GM21360 (cell line): Measurements from ENCODE around the gene KCNJ11.

Experiments used
- ATAC-seq: cut with Tn5 transposase; IDR thresholded peaks from one replicate; pipeline ENCODE4 v1.9.1; 2021; ENCODE audit warnings: mild to moderate bottlenecking, moderate library complexity; ENCODE audit not compliant: unreplicated experiment

Gene KCNJ11

DNA sequence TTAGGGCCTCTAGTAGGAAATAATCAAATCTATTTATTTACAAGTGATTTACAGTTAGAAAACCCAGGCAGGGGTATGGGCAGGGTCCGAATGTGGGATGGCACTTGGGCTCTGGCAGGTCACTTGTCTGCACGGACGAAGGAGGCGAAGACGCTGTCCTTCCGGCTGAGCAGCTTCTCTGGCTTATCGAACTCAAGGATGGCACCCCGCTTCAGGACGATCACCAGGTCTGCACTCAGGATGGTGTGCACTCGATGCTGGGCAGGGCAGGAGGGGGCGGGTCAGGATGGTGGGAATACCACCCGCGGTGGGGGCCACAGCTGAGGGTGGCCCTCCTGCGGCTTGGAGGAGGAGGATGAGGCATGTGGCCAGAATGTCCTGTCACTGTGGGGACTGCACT lies 4.4 kb upstream of the KCNJ11 start:
- no peak for ATAC-seq

DNA sequence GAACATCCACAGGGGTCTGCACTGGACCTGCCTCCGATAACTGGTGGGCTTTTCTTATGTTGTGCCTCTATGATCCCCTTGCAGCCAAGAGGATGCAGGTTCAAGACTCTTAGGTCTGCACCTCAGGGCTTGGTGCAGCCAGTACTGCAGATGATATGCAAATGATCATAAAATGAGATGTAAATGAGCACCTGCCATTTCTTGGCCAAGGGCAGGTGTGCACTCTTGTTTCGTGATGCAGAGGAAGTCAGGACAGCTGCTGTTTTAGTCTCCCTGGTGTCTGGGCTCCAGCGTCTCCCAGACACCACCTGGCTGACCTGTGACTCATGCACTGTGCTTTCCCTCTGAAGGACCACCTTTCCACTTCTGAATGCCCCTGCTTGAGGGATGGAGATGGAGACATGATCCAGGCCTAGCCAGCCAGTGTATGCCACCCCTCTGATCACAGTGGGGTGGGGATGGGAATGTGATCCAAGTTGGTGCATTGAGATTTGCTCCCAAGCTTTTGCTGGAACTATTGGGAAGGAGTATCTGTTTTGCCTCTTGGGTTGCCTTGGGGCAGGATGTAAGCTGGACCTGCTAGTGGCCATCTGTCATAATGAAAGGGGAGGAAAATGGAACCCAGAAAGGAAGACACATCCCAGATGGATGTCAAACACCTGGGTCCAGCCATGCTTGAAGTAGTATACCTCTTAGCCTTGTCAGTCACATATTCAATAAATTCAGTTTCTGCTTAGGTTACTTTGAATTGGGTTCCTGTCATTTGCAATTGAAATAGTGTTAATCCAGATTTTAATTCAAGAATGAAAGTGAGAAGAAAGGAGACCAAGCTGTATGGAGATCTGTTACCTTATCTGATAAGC lies 3.3 kb upstream of the KCNJ11 start:
- ATAC-seq = no peak

DNA sequence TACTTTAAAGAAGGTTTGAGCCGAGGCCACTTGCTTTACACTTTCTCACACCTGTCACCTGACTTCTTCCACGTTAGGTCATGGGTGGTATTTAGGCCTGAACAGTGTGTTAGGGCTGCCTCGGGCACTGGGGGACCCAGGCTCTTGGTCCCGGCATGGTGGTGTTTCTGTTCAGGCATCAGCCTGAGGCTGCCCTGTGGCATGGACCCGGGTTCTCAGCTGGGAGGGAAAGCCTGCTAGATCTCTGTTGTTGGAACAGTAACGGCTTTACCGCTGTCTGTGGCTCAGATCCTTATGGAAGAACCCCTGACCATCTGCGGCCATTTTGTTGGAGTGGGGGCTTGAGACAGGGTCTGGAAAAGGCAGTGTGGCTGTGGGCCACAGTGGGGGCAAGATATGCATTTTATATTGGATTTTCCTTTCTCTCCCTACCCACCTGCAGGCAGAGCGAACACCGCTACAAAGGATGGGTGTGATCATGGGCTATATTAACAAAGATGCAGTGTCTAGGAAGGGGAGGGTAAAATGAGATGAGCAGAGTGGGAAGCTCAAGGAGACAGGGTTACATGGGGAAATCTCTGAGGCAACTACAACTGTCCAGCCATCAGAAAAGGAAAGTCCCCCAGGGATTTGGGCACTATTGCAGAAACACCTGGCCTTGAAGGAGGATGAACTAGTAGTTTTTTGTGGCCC lies 1.6 kb upstream of the KCNJ11 start:
- no peak for ATAC-seq

DNA sequence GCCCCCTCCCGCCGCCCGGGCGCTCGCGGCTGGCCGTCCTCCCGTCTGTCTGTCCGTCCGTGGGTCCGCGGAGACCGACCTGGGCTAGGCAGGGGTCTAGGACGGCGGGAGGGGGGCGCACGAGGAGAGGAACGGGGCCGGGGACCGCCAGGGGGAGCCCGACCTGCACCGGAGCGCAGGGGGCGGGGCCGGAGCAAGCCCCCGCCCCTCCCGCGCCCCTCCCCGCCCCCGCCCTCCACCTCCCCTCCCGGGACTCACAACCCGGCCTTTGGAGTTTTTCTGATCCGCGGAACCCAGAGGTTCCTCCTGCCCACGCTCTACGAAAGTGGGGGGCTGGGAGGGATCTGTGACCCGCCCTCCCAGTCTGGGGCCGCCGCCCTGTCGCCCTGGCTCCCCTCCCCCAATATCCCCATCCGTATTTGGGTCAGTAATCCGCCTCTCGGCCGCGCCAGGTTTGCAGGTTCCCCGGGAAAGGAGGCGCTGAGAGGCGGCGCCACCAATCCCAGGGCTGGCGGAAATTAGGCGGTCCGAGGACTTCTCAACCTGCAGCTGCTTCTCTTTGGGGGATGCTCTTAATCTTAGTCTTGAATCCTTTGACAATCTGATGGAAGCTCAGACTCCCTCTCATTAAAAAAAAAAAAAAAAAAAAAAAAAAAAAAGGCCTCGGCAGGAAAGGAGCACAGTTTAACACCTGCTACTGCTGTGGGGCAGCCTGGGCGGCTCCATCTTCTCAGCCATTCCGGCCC lies 925 bp upstream of the KCNJ11 start:
- ATAC-seq = peak; percentile 56

DNA sequence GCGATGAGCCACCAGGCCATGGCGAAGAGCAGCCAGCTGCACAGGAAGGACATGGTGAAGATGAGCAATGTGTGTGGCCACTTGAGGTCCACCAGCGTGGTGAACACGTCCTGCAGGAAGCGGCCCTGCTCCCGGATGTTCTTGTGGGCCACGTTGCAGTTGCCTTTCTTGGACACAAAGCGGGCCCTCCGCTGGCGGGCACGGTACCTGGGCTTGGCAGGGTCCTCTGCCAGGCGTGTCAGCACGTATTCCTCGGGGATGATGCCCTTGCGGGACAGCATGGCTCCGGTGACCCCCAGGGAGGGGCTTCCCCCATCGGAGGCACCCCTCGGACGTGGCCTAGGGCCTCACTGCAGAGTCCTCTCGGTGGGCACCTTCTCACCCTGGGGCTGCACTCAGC lies 648 bp downstream of the KCNJ11 start:
- no peak for ATAC-seq

DNA sequence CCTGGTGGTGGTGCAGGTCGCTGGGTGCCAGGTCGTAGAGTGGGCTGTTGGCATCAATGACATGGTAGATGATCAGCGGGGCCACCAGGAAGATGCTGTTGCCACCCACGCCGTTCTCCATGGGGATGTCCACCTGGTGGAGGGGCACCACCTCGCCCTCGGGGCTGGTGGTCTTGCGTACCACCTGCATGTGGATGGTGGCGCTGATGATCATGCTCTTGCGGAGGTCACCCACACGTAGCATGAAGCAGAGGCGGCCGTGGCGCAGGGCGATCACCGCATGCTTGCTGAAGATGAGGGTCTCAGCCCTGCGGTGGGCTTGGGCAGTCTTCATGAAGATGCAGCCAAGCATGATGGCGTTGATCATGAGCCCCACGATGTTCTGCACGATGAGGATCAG lies 1.2 kb downstream of the KCNJ11 start:
- no peak for ATAC-seq

DNA sequence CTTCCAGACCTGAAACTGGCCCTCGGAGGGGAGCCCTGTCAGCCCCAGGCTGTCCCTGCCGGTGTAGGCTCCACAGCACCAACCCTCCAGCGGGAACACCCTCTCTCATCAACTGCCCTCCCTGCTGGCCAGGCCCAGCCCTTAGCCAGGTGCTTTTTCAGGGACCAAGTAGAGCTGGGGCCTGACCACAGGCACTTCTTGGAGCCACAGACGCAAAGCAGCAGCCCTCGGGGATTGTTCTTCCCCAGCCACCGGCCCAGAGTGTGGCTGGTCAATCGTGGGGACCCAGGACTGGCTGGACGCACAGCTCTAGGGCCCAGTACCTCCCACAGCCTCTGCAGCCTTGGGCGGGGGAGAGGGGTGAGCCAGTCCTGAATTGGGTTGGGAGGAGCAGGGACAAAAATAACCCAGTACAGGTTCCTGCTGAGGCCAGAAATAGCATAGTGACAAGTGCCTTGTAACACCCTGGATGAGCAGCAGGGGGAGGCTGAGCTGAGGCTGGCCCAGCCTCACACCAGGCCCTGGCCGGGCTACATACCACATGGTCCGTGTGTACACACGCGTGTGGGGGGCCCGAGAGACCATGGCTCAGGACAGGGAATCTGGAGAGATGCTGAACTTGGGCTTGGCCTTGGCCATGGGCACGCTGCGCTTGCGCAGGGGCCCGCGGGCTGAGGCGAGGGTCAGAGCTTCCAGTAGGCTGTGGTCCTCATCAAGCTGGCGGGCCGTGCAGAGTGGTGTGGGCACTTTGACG lies 2.0 kb downstream of the KCNJ11 start:
- peak; percentile 44 for ATAC-seq

DNA sequence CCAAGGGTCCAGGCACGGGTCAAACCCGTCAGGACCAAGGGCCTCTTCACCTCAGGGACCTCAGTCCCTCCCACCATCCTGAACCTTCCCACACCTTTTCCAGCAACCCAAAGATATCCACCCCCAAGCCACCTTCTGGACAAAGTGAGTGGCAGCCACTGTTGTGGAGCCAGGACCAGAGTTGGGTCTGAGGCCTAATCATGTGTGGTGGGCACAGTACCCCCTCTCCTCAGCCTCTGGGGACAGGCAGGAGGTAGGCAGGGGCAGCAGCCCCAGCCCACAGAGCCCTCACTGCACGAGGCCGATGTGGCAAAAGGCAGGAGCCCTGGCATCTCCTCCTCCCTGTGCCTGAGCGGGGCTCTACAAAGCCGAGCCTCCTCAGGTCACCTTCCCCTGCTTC lies 2.5 kb downstream of the KCNJ11 start:
- no peak for ATAC-seq

DNA sequence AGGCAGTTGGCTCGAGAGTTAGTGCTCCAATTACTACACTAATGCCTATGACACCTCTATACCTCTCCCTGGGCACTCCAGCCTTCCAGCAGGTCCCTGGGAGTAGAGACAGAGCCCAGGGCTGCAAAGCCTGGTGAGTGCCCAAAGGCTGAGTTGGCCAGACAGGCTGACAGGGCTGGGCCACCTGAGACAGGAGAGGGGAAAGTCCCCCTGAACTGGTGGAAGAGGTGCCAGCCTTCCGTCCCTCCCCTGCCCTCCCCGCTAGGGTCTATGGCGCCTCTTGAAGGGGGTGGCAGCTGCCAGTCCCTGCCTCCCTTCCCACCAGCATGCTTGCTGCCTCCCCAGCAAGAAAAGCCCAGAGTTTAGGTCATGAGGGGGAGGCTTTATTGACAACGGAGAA lies 3.0 kb downstream of the KCNJ11 start:
- ATAC-seq = no peak

DNA sequence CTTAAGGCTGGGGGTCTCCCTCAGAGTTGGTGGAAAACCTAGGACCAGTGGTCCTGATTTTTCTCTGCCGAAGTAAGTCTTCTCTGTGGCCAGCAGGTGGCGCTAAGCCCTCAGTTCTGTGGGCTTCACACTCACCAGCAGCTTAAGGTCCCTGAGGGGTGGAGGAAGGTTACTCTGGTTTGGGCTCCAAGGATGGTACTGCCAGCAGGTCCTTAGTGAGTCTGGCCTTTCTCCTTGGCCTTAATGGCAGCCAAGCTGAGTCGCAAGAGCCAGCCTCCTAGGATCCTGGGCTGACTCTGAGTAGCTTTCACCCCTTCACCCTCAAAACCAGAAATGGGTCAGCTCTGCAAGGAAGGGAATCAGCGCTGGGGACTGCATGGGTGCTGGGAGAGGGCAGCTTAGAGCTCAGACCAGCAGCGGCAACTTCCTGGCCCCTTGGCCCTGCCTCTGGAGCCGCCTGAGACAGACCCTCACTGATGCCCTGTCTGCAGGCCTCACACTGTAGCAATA lies 4.4 kb downstream of the KCNJ11 start:
- ATAC-seq = no peak

DNA sequence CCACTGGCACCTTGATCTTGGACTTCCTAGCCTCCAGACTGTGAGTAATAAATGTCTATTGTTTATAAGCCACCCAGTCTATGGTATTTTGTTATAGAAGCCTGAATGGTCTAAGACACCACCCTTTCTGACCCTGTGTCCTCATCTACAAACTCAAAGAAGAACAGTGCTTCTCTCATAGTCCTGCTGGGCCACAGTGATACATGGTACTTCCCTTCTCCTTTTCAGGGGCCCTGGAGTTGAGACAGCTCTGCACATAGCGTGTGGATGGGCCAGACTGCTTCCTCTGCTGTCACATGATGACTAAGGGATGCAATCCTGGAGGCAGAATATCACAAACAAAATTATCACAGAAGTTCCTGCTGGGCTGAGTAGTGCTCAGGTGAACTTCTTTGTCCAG lies 5.0 kb downstream of the KCNJ11 start:
- ATAC-seq = no peak

DNA sequence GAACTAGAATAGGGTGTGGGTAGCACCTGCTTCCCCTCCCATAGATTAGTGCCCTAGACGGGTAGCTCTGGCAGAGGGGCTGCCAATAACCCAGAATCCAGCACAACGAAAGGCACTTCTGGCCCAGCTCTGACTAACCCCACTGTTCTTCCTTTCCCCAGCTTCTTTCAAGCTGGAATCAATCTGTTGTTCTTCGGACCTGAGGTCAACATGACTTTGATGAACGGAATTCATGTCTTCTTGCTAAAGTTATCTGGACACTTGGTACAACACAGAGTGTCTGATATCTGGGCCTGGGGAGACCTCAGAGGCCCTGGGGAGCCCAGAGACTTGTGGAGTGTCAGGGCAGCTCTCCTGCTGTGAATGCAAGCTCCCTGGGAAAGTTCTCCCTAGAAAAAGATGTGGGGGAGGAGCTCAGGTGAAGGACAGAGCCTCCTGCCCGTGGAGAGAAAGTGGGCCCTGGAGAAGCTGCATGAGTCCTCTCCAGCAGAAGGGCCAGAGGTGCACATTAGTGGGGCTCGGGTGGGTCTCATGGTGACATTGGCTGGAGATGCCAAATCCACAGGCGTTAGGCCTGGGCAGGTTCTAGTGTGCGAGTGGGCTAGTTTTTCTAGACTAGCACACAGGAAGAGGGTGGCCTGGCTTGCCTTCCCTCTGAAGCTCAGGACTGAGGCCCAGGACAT lies 6.3 kb downstream of the KCNJ11 start:
- ATAC-seq = no peak

DNA sequence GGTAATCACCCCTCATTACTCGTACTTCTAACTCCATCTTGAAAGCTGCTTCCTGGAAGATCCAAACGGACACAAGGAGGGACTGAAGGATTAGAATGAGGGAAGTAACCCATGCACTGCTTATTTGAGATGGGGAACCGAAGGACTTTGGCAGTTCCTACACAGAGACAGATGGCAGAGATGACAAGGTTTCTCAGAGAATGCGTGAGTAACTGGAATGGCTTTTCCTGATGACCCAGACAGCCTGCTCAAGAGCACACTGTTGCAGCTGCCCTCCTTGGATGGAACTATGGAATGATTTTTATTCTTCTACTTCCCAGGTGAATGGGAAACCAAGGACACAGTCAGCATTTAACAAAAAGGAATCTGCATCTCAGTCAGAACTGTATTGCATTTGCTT lies 7.3 kb downstream of the KCNJ11 start:
- ATAC-seq = no peak

DNA sequence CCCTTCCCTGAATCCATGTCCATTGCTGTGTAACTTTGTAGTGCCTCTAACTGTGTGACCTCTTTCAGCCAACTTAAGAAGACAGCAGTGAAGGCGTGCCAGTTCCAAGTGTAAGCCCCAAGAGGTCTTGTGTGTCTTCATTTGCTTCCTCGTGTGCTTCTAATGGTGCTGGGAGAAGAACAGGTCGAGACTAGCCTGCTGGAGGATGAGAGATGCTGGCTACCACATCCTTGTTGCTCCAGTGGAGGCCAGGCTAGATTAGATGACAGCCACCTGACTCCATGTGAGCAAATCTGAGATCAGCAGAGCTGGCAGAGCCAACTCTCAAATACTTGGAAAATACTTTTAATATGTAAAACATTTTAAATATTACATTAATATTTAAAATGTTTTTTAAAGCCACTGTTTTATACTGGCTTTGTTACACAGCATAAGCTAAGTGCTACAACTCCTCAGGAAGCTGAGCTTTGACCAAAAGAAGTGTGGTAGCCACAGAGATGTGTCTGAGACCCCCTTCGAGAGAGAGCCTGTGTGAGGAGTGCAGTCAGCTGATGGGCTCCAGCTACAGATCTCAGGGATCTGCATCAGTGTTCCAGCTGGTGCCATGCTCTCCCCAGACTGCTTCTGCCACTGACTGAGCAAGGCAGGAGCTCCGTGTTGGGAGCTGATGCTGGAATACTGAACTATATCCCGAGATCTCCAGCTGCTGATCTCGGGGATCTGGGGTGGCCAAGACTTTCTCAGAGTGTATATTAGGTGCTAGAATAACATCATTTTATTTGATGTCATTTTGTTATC lies 8.9 kb downstream of the KCNJ11 start:
- no peak for ATAC-seq

DNA sequence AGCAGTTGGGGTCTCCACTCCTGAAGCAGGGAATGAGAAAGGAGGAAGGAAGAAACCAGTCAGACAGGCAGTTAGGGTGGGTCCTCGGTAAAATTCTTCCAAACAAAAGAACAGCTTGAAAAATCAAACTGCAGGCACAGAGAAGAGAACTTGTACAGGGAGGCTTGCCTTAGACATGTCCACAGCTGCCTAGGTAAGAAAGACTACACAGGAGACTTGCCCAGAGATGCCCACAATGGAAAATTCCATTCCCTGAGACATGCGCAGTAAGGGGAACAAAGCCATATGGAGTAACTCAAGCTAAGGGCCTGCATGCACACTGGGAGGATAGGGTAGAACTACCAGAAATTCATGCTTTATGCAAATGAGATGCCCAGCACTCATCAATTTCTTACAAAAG lies 9.8 kb downstream of the KCNJ11 start:
- no peak for ATAC-seq

DNA sequence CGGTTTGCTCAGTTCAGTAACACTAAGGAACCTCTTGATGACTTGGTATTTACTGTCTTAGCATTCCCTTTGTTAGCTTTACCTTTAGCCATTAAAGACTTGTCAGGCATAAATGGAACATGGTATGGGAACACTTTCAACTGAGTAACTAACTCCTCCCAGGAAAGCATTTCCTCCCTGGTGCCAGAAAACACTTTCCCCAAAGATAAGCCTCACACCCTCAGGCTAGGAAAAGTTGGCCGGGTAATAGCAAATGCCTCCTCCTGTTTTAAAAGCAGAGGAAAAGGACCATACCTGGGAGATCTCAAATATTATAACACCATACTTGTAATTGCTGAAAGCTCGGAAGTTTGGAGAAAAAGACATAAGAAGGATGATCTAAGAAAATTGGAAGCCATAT lies 12.0 kb downstream of the KCNJ11 start:
- ATAC-seq = no peak

DNA sequence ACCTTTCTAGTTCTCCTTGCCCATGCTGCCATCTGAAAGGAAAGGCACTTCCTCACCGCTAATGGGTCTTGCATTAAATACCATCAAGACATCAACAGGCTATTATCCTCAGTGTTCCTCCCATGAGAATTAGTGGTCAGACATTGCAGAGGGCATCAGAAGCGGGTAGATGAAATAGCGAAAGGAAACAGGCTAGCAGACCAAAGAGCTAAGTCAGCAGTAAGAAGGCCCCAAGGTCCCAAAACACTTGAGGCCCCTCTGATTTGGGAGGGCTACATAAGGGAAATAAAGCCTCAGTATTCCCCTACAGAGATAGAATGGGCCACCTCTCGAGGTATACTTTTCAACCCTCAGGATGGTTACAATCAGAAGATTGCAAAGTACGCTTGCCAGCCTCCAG lies 12.9 kb downstream of the KCNJ11 start:
- ATAC-seq = no peak

DNA sequence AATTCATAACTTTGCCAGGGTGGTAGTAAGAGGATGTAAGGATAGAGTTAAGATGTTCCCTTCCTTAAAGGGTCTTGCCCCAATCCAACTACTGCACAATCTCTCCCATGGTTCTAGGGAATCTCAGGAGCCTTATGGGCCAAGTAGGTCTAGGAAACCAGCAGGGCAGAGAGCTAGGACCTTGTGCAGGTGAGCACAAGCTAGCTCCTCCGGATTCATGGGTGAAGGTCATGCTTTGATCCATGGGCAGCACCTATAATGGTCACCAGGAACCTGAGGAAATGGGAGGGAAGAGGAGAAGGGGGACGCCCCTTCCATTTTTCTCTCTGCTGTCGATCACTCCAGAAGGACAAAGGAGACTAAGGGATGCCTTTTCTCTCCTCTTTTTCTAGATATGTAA lies 16.8 kb downstream of the KCNJ11 start:
- ATAC-seq = no peak

DNA sequence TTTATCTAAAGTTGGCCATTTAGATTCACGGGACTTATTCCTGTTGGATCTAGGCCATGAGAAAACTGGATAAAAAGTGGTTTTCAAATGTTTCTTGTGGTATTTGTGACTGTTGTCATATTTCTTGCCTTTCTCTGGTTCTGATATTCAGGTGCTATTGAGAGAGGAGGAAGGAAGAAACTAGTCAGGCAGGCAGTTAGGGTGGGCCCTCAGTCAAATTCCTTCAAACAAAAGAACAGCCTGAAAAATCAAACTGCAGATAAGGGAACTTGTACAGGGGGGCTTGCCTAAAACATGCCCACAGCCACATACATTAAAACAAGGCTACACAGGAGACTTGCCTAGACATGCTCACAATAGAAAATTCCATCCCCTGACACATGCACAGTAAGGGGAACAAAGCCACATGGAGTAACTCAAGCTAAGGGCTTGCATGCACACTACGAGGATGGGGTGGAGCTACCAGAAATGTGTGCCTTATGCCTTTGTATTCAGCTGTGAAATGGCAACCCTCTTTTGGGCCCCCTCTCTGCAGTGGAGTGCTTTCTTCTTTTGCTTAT lies 18.7 kb downstream of the KCNJ11 start:
- ATAC-seq = no peak
